ENCODE data around the gene CLEC3B.

CLEC3B gene

DNA sequence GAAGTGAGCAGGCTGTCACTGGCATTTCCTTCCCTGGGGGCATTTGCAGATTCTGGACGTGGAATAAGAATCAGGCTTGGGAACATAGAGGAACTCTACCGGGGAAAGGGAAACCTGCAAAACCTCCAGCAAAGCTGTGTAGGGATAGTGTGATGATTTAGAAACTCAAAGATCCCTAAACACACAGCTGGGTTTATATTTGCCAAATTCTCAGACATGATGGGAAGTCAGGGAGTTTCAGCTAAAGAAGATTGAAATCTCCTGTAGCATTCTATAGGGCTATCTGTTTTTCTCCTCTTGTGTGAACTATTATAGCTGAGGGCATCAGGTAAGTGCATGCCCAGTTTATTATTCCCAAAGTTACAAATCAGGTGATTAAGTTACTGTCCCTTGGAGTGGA lies 9.2 kb upstream of the CLEC3B start:
- H3K27ac ChIP-seq (replicated peaks), result no peak overlapping the region
- DNase-seq (ENCODE audit: low read depth in 1 of 2, low spot score in 1 of 2), result no peak
- TF ChIP-seq POLR2AphosphoS5 (IDR thresholded peaks at IDR 0.05; ENCODE audit: low read depth) (no peak), GABPA (IDR thresholded peaks at IDR 0.05; ENCODE audit: low read depth) (no peak), SPI1 (IDR thresholded peaks at IDR 0.05; ENCODE audit: borderline replicate concordance, low read depth) (no peak)
- TF ChIP-seq, protein P1, sequence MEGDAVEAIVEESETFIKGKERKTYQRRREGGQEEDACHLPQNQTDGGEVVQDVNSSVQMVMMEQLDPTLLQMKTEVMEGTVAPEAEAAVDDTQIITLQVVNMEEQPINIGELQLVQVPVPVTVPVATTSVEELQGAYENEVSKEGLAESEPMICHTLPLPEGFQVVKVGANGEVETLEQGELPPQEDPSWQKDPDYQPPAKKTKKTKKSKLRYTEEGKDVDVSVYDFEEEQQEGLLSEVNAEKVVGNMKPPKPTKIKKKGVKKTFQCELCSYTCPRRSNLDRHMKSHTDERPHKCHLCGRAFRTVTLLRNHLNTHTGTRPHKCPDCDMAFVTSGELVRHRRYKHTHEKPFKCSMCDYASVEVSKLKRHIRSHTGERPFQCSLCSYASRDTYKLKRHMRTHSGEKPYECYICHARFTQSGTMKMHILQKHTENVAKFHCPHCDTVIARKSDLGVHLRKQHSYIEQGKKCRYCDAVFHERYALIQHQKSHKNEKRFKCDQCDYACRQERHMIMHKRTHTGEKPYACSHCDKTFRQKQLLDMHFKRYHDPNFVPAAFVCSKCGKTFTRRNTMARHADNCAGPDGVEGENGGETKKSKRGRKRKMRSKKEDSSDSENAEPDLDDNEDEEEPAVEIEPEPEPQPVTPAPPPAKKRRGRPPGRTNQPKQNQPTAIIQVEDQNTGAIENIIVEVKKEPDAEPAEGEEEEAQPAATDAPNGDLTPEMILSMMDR (IDR thresholded peaks at IDR 0.05; ENCODE audit: insufficient read depth, low read length), result no peak
- TF ChIP-seq, protein P2, sequence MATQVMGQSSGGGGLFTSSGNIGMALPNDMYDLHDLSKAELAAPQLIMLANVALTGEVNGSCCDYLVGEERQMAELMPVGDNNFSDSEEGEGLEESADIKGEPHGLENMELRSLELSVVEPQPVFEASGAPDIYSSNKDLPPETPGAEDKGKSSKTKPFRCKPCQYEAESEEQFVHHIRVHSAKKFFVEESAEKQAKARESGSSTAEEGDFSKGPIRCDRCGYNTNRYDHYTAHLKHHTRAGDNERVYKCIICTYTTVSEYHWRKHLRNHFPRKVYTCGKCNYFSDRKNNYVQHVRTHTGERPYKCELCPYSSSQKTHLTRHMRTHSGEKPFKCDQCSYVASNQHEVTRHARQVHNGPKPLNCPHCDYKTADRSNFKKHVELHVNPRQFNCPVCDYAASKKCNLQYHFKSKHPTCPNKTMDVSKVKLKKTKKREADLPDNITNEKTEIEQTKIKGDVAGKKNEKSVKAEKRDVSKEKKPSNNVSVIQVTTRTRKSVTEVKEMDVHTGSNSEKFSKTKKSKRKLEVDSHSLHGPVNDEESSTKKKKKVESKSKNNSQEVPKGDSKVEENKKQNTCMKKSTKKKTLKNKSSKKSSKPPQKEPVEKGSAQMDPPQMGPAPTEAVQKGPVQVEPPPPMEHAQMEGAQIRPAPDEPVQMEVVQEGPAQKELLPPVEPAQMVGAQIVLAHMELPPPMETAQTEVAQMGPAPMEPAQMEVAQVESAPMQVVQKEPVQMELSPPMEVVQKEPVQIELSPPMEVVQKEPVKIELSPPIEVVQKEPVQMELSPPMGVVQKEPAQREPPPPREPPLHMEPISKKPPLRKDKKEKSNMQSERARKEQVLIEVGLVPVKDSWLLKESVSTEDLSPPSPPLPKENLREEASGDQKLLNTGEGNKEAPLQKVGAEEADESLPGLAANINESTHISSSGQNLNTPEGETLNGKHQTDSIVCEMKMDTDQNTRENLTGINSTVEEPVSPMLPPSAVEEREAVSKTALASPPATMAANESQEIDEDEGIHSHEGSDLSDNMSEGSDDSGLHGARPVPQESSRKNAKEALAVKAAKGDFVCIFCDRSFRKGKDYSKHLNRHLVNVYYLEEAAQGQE (IDR thresholded peaks at IDR 0.05; ENCODE audit: insufficient replicate concordance, low read depth), result no peak
- H3K4me3 ChIP-seq (replicated peaks; ENCODE audit: insufficient read depth, low read length), result no peak overlapping the region
- H3K27me3 ChIP-seq (ENCODE audit: insufficient read depth, poor library complexity, severe bottlenecking), result no peaks in the 10 kb centered on the region

DNA sequence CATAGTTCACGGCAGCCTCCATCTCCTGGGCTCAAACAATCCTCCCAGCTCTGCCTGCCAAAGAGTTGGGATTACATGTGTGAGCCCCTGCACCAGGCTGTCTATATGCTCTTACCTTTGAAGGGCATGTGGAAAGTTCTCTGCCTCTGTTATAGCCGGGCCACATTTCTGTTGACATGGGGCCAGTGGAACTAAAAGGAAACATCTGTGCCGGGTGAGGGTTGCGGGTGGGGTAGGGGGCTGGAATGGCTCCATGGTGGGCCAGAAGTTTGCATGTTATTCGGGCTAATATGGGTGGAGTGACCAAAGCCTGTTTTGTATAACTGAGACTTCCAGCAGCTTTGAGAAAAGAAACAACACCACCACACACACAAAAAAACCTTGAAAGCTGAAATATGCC lies 8.3 kb upstream of the CLEC3B start:
- DNase-seq (ENCODE audit: low read depth in 1 of 2, low spot score in 1 of 2), result no peak
- Histone ChIP-seq H3K27ac (replicated peaks) (no peak overlapping the region), H3K4me3 (replicated peaks; ENCODE audit: insufficient read depth, low read length) (no peak overlapping the region), H3K27me3 (ENCODE audit: insufficient read depth, poor library complexity, severe bottlenecking) (no peaks in the 10 kb centered on the region)
- TF ChIP-seq SPI1 (IDR thresholded peaks at IDR 0.05; ENCODE audit: borderline replicate concordance, low read depth), result no peak
- no peak for TF ChIP-seq POLR2AphosphoS5 (IDR thresholded peaks at IDR 0.05; ENCODE audit: low read depth)

DNA sequence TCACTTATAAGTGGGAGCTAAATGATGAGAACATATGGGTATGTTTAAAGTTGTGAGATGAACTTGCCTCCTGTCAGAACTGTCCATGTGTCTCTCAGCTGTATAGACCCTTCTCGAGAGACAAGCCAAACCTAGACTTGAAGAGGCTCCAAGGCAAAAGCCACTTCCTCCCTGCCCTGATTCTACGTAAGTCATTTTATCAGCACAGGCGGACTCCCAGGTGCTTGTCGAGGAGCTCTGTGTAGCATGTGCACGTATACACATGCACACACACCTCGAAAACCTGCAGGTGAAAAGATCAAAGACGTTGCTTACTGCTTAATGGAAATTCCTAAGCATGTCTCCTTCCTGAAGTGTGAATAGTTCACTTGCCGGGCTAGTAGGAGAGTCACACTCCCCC lies 5.6 kb upstream of the CLEC3B start:
- no peak for DNase-seq (ENCODE audit: low read depth in 1 of 2, low spot score in 1 of 2)
- no peak overlapping the region for H3K27ac ChIP-seq (replicated peaks)
- TF ChIP-seq POLR2AphosphoS5 (IDR thresholded peaks at IDR 0.05; ENCODE audit: low read depth), result no peak
- no peak for TF ChIP-seq GABPA (IDR thresholded peaks at IDR 0.05; ENCODE audit: low read depth)
- no peak for TF ChIP-seq SPI1 (IDR thresholded peaks at IDR 0.05; ENCODE audit: borderline replicate concordance, low read depth)
- TF ChIP-seq, protein P2 (IDR thresholded peaks at IDR 0.05; ENCODE audit: insufficient replicate concordance, low read depth), result no peak
- TF ChIP-seq, protein P1 (IDR thresholded peaks at IDR 0.05; ENCODE audit: insufficient read depth, low read length), result no peak
- H3K4me3 ChIP-seq (replicated peaks; ENCODE audit: insufficient read depth, low read length), result no peak overlapping the region
- no peaks in the 10 kb centered on the region for H3K27me3 ChIP-seq (ENCODE audit: insufficient read depth, poor library complexity, severe bottlenecking)

DNA sequence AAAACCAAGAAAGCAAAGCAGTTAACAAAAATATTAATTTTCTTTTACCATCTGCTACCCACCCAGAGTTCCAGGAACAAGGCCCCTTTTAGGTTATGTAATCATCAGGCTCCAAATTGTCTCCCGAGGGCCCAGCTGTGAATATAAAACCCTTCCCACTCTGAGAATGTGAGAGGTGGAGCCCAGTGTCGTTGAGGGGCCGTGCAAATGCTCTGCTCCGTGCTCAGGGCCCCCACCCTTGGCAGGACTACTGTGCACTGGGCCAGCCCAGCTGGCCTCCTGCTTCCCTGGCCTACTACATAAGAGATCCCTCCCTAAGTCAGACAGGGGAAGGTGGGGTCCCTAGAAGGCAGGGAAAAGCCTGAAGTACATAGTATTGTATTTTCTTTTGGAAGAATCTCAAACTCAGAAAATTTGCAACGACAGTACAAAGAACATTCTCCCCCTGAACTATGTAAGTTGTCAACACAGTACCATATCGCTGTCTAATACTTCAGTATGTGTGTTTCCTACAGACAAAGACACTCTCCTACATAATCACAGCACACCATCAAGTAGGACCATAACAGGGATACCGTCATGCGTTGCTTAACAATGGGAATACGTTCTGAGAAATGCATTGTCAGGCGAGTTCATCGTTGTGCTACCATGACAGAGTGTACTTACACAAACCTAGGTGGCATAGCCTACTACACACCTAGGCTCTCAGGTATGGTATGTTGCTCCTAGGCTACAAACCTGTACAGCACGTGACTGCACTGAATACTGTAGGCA lies 4.4 kb upstream of the CLEC3B start:
- TF ChIP-seq, protein P1 (IDR thresholded peaks at IDR 0.05; ENCODE audit: insufficient read depth, low read length), result no peak
- TF ChIP-seq SPI1 (IDR thresholded peaks at IDR 0.05; ENCODE audit: borderline replicate concordance, low read depth) (no peak), POLR2AphosphoS5 (IDR thresholded peaks at IDR 0.05; ENCODE audit: low read depth) (no peak), GABPA (IDR thresholded peaks at IDR 0.05; ENCODE audit: low read depth) (no peak)
- TF ChIP-seq, protein P2 (IDR thresholded peaks at IDR 0.05; ENCODE audit: insufficient replicate concordance, low read depth), result no peak
- Histone ChIP-seq H3K27me3 (ENCODE audit: insufficient read depth, poor library complexity, severe bottlenecking) (no peaks in the 10 kb centered on the region), H3K27ac (replicated peaks) (no peak overlapping the region), H3K4me3 (replicated peaks; ENCODE audit: insufficient read depth, low read length) (no peak overlapping the region)
- DNase-seq (ENCODE audit: low read depth in 1 of 2, low spot score in 1 of 2), result no peak
